Glomerular endothelial cell (primary cell): ENCODE data around the gene MAP7D2. TPM values are rescaled to one million over a fixed set of nuclear protein-coding genes. Genes with fewer than 3 reads are reported as not detected.

Experiments used
- DNase-seq: peaks from one replicate; pipeline ENCODE4 v3.0.0-alpha.2; 2011; ENCODE audit warnings: low read depth, low spot score; ENCODE audit errors: extremely low read depth
- total RNA-seq: library from RNA; depleted of rRNA; stranded (reverse); fragments of >200 nt; gene quantifications from 2 replicates; pipeline ENCODE4 v1.2.3, GENCODE V29; 2015

MAP7D2 gene
- total RNA-seq, 1 donor from 2014 or later: 0.58 TPM

- no peak for DNase-seq
Measured at GRCh38 chrX:19981947-19982346, 134.8 kb downstream of the MAP7D2 start.

GRCh38 chrX:19975845-19976244, 140.9 kb downstream of the MAP7D2 start:
- no peak for DNase-seq

- DNase-seq: no peak
Measured at GRCh38 chrX:19972984-19973383, 143.7 kb downstream of the MAP7D2 start.

- DNase-seq: no peak
Measured at GRCh38 chrX:19968276-19968675, 148.4 kb downstream of the MAP7D2 start.

- DNase-seq: no peak
Measured at GRCh38 chrX:19966056-19966455, 150.7 kb downstream of the MAP7D2 start.

DNA sequence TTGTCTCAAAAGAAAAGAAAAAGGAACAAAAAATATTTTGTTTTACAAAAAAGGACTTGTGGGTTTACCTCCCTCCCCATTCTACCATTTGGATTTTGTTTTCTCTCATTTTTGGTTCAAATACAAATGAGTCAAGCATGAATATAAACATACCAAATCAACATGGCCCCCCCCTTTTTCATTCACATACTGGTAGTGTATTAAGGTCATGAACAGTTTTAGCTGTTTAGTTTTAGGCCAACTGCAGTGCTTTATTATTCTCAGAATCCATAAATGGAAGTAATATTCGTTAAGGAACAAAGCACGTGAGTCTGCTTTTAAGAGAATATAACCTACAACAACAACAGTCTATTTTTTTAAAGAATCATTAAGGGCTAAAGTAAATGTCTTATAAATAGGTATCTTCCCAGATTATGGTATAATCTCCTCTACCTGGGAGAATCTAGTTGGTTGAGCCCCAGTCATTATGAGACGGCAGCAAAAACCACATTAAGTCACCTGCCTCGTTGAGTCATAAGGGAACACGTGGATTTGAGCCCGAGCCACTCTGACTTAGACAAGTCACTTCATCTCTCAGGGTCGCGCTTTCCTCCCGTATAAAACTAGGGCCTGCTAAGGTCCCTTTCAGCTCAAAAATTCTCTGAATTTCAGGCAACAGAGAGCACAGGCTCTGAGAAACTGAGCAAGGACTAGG, 152.5 kb downstream of the MAP7D2 start:
- no peak for DNase-seq

- DNase-seq: no peak
Measured at GRCh38 chrX:19960913-19961312, 155.8 kb downstream of the MAP7D2 start.

- DNase-seq: no peak
Measured at GRCh38 chrX:19958552-19959486, 157.9 kb downstream of the MAP7D2 start.

DNA sequence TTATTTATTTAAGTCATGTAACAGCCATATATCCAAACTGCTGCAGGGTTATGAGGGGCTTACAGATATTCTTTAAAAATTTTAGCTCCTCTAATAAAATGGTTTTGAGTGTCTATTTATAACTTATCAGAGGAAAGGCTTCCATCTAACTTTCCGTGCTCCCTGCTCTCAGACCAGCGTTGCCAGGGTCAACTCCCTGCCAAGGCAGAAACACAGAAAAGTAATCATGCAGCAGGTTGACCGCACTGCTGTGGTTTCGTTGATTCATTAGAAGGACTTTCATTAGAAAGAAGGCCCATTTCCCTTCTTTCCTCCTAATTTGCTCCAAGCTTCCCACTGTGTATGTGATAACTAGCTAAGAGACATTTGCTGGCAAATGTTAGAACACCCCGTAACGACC, 159.8 kb downstream of the MAP7D2 start:
- DNase-seq: no peak

Other genes with a start within 250 kb of the MAP7D2 start
- 27.6 and 28.8 TPM in 2 replicates for gene SH3KBP1, start 229.3 kb downstream of the MAP7D2 start, total RNA-seq
- gene BCLAF3, start 125.8 kb downstream of the MAP7D2 start, total RNA-seq: 4.1 and 4.7 TPM in 2 replicates
- gene EIF1AX, start 24.9 kb upstream of the MAP7D2 start, total RNA-seq: 44.7 and 48.1 TPM in 2 replicates
- 91.6 and 109 TPM in 2 replicates for gene RPS6KA3, start 150.0 kb upstream of the MAP7D2 start, total RNA-seq